ENCODE results near the gene NOL9.

DNA sequence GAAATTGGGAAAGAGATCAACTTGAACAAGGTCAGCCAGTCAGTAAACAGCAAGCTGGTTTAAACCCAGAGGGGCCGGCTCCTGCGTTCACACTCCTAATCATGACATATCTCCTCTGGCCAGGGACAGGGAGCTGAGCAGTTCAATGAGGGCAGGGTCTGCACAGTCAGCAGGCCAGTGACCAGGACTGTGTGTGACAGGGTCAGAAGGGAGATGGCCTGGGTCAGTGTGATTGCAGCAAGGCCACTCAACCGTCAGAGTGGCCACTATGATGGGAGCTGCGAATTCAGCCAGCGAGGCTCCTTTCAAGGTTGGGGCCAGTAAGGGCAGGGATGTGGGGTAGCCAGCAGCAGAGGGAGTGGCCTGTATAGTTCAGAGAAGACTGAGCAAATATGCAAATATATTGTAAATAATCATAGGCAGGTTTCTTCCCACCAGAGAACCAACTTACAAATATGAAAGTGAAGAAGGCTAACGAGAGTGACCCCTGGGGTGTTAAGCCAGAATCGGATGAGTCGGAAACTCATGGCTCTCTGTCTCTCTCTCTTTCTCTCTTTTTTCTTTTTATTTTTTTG lies 20.0 kb downstream of the NOL9 start:
- TF ChIP-seq, protein P1, sequence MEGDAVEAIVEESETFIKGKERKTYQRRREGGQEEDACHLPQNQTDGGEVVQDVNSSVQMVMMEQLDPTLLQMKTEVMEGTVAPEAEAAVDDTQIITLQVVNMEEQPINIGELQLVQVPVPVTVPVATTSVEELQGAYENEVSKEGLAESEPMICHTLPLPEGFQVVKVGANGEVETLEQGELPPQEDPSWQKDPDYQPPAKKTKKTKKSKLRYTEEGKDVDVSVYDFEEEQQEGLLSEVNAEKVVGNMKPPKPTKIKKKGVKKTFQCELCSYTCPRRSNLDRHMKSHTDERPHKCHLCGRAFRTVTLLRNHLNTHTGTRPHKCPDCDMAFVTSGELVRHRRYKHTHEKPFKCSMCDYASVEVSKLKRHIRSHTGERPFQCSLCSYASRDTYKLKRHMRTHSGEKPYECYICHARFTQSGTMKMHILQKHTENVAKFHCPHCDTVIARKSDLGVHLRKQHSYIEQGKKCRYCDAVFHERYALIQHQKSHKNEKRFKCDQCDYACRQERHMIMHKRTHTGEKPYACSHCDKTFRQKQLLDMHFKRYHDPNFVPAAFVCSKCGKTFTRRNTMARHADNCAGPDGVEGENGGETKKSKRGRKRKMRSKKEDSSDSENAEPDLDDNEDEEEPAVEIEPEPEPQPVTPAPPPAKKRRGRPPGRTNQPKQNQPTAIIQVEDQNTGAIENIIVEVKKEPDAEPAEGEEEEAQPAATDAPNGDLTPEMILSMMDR (IDR thresholded peaks at IDR 0.05) = no peak
- no peak for TF ChIP-seq EP300 (IDR thresholded peaks at IDR 0.05)
- TF ChIP-seq POLR2A (IDR thresholded peaks at IDR 0.05; ENCODE audit: low read depth) = no peak
